VCaP (cell line): ENCODE data around the gene CFAP45.

Experiments used
- H3K27ac ChIP-seq: fragments of 450-650 bp; 2 replicates; pipeline ENCODE4 v1.5.1; 2017
- TF ChIP-seq, protein P1 (sequence below): fragments of 450-650 bp; conservative IDR thresholded peaks from 2 replicates; pipeline ENCODE4 v1.5.1; 2017; ENCODE audit warnings: mild to moderate bottlenecking, moderate library complexity

Gene CFAP45

DNA sequence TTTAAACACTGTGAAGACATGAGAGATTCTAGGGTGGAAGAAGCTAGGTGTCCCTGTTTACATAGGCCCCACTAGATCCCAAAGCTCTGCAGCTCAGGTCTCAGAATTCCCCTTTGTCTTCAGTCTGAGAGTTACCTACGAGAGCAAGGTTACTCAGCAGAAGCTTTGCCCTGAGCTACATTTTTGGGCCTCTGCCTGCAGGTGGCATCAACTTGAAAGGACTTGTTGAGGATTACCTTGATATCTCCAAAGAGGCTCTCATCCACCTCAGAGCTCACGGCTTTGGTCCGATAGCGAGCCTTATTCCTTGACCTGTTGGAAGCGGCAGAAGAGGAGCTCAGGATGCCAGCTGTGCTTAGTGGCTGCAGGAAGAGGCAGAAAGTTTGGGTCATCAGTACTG is 7.0 kb downstream of the CFAP45 start:
- TF ChIP-seq, protein P1, sequence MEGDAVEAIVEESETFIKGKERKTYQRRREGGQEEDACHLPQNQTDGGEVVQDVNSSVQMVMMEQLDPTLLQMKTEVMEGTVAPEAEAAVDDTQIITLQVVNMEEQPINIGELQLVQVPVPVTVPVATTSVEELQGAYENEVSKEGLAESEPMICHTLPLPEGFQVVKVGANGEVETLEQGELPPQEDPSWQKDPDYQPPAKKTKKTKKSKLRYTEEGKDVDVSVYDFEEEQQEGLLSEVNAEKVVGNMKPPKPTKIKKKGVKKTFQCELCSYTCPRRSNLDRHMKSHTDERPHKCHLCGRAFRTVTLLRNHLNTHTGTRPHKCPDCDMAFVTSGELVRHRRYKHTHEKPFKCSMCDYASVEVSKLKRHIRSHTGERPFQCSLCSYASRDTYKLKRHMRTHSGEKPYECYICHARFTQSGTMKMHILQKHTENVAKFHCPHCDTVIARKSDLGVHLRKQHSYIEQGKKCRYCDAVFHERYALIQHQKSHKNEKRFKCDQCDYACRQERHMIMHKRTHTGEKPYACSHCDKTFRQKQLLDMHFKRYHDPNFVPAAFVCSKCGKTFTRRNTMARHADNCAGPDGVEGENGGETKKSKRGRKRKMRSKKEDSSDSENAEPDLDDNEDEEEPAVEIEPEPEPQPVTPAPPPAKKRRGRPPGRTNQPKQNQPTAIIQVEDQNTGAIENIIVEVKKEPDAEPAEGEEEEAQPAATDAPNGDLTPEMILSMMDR, result 0 out of 2 replicates have a peak, but pooled peaks have one; percentile 15
- no peak overlapping the region for H3K27ac ChIP-seq

DNA sequence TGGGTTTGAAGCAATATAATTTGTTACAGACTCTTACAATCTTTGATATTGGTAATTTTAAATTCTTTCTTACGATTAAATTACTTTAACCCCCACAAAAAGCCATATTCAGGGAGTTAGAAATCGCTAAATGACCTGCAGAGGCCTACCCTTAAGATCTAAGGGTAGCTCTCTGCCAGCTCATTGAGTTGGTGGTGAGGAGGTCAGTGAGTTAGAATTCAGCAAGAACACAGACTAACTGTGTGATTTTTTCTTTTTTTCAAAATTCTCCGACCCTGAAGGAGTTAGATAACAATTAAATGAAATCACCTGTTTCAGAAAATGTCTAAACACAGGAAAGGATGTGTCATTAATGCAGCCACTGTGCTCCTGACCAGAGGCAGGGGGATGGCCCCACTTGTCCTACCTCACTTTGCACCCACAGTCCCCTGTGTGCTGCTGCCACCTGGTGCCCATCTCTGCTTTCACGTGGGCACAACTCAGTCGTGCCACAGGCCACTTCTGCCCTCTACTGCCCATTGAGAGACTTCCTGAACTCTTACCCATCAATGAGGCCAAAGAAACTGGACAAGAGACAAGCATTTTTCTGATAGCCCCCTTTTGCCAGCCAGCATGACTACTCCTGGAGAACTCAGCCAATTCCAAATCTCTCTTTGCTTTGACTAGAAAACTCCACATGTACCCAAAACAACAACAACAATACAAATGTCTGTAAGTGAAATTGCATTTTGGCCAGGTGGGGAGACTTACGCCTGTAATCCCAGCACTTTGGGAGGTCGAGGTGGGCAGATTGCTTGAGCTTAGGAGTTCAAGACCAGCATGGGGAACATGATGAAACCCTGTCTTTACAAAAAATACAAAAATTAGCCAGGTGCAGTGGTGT is 8.4 kb downstream of the CFAP45 start:
- TF ChIP-seq, protein P1, result peak; percentile 99
- H3K27ac ChIP-seq, result no peak overlapping the region

DNA sequence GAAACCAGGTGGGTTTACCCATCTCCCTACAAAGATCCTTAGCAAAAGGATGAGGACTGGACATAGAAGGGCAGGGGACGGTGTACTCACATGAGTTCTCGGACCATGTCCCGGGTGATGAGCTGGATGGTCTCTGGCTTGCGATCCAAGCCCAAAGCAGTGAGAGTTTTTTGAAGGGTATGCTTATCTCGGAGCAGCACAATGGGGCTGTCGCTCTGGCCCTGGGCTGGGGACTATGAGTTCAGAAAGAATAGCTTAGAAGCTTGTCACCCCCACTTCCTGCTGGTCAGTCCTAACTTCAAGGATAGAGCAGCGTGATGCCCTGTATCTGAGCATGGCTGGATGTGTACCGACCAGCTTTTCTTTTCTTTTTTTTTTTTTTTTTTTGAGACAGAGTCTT is 9.6 kb downstream of the CFAP45 start:
- TF ChIP-seq, protein P1, result no peak
- 0 out of 2 replicates have a peak overlapping the region, but pooled peaks have one; percentile 58 for H3K27ac ChIP-seq

DNA sequence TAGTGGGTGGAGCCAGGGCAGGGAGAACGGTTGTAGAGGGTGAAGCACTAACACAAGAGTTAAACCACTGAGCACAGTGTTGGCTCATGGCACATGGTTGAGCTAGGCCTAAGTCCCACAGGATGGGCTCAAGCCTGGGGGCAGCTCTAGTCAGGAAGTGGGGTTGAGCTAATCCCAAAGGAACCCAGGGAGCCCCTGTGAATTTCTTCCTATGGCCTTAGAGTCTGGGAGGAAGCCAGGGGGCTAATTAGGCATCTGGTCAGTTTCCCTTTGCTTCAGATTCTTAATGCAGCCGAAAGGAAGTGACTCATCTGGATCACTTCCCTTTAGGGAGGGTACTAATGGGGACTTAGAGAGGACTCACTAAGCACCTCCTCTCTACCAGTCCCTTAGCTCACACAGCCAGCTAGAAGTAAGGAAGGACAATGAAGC is 10.1 kb downstream of the CFAP45 start:
- H3K27ac ChIP-seq, result peak overlapping the region; percentile 58
- TF ChIP-seq, protein P1, result no peak

DNA sequence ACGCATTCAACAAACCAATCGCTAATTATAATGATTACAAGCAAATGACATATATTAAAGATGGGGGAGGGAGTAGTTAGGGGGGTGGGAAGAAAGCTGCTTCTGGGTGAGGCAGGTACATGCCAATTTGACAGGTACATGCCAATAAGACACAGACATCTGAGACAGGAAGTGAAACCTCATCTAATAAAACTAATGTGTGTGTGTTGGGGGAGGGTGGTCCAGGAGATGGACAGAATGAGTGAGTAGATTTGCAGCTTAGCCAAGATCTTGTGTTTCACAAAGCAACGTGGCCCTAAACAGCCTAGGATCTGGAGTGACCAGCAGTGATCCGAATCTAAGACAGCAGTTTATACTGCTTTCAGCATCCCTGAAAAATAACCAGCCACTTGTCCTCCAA is 10.8 kb downstream of the CFAP45 start:
- peak overlapping the region; percentile 58 for H3K27ac ChIP-seq

DNA sequence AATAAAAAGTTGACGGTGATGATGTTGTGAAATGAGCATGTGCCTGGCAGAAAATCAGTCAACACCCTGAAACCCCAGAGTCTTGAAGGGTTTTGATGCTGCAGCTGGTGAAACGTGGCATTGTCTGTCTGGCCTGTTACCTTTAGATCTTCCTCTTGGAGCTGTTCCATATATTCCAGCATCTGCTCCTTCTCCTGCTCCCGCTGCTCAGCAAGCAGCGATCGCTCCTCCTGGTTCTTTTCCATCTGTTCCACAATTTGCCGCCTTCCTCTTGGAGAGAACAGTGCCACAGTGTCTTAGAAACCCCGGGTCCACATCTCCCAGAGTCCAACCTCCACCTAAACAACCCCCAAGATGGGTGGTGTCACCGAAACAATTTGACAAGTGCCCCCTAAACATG is 15.7 kb downstream of the CFAP45 start:
- TF ChIP-seq, protein P1, result no peak
- no peak overlapping the region for H3K27ac ChIP-seq

More for the DNA sequence above, 10.8 kb downstream of the CFAP45 start:
- TF ChIP-seq, protein P1, result no peak

DNA sequence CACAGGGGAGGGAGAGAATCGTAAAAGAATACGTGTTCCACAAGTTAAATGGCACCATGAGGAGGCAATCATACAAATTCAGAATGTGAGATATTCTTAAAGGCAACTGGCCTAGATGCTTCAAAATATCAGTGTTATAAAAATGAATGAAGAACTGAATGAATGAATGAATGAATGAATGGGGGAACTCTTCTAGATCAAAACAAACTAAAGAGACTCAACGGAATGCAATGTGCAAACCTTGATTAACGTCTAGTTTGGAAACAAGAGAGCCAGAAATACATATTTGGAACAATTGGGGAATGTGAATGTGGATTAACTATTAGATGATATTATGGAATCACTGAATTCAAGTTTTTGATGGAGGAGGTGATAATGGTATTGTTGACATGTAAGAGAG is 16.8 kb downstream of the CFAP45 start:
- no peak overlapping the region for H3K27ac ChIP-seq
- TF ChIP-seq, protein P1, result no peak
